Activated naive CD4-positive, alpha-beta T cell treated with anti-CD3 and anti-CD28 coated beads, Interleukin-2, amount 50 U/mL, for 16 hours (primary cell): Measurements from ENCODE around the gene CD160.
"Not testable (repeated sequence)": the region's sequence is repeated elsewhere in the genome, so short reads cannot be mapped to it uniquely, and the experiment has no call there.

ENCODE experiments used
- DNase-seq: peaks from one replicate; pipeline ENCODE4 v3.0.0-alpha.2; 2020

CD160 gene

DNA sequence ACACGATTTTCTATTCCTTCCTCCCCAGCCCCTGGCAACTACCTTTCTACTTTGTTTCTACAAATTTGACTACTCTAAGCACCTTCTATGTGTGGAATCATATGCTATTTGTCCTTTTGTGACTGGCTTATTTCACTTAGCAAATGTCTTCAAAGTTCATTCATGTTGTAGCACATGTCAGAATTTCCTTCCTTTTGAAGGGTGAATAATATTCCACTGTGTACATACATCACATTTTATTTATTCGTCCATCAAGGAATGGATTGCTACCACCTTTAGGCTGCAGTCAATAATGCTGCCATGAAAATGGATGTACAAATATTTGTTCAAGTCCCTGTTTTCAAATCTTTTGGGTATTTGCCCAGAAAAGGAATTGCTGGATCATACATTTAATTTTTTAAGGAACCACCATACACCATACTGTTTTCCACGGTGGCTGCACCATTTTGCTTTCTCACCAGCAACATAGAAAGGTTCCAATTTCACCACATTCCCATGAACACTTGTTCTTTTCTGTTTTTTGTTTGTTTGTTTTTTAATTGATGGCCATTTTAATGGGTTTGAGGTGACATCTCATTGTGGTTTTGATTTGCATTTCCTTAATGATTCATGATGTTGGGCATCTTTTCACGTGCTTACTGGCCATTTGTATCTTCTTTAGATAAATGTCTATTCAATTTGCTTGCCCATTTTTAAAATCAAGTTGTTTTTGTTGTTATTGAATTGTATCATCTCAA is 8.8 kb upstream of the CD160 start:
- no peak for DNase-seq

DNA sequence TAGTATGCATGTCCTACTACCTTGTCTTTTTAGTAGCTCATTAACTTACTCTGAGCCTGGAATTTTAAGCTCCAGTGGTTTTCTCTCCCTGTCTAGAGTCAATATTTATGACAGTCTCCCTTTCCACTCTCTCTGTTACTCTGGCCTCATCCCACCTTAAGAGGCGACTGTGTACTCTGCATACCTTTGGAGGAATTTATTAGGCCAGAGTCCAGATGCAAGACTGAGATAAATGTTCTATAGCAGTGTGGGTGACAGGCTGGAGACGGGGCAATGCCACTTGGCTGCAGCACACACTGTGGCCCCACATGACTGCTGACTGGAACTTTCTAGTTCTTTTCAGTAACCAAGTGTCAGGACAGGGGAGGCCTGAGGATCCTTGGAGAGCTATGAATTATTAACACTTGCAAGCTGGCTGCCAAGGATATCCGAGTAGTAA is 8.1 kb upstream of the CD160 start:
- no peak for DNase-seq

DNA sequence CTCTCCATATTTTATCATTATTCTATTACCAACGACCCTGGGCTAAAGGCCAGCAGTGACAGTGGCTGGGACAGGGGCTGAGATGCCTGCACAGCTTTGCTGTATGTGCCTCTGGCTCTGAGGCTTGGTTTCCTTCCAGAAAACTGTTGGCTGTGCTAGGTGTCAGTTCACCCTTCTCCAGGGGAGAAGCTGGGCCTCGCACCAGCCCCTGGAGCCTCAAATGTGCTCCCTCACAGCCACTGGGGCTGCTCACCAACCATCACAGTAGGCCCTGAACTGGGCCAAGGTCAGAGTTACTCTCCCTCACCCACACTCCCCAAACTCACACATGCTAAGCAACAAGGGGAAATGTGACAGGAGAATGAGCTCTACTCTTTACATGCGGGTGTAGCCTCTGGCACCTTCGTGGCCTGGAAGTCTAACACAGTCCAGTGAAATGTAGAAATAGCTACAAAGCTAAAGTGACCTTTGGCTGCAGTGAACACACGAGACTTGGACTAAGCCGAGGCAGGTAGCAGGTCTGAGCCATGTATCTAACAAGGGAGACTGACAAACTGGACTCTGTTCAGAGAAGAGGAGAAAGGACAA is 4.7 kb upstream of the CD160 start:
- DNase-seq, result no peak

DNA sequence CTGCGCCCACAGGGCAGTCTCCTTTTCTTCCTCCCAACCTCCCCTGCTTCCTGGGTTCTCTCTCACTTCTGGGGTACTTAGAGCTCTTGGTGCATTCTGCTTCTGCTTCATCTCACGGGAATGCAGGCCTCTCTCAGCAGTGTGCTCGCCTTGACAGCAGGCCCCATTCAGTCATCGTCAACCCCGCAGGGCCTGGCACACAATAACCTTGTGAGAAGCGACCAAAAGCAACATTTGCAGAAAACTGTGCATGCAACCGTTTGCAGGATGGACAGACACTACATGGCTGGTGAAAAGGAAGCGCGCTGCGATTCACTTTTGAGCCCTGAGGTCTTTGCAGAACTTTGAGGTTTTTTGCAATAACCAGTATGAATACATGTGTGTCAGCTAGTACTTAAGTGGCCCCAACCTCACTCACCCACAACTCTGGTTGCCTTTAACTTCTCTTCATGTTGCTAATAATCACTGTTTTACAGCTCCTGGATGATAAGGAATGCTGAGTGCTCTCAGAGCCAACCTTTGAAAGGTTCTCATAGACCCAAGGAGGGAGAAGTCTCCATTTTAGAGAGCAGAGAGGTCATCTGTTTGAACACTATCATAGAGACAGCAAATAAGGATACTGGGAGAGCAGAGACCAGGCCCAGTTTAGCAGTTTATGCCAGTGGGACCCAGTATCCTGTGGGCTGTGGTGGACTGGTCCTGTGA is 2.5 kb upstream of the CD160 start:
- no peak for DNase-seq

DNA sequence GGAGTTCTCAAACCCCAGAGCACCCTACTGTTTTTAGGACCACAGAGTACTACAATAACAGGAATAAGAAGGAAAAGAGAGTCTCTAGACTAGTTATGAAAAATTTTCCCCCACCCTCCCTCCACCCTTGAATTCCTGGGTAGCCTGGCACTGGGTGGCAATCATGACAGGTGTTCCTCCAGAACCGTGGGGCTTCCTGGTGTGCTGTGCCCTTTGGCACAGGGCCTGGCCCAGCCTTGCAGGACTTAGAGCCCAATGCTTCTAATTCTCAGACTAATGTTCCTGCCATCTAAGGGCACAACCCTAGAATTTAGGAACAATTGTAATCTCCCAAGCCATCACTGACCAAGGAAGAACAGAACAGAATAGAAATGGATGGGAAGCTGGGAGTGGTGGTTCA is 1.5 kb upstream of the CD160 start:
- DNase-seq, result no peak

DNA sequence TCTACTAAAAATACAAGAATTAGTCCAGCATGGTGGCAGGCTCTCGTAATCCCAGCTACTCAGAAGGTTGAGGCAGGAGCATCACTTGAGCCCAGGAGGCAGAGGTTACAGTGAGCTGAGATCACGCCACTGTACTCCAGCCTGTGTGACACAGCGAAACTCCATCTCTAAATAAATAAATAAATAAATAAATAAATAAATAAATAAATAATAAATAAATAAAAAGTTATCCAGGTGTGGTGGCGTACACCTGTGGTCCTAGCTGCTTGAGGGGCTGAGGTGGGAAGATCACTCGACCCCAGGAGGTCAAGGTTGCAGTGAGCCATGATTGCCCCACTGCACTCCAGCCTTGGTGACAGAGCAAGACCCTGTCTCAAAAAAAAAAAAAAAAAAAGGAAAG is 834 bp upstream of the CD160 start:
- not testable (repeated sequence) for DNase-seq

DNA sequence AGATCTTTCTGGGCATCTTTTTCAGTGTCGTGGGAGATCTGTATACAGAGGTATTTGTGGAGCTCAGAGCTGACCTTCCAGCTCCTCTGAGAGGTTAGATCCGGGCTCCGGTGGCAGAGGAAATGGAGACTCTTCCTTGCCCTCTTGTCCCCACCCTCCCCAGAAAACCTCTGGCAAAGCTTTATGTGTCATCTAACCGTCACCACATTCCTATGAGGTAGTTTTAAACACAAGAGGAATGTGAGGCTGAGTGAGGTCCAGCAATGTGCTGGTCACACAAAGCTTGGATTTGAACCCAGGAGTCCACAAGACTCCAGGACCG is 1.2 kb downstream of the CD160 start:
- DNase-seq, result no peak

DNA sequence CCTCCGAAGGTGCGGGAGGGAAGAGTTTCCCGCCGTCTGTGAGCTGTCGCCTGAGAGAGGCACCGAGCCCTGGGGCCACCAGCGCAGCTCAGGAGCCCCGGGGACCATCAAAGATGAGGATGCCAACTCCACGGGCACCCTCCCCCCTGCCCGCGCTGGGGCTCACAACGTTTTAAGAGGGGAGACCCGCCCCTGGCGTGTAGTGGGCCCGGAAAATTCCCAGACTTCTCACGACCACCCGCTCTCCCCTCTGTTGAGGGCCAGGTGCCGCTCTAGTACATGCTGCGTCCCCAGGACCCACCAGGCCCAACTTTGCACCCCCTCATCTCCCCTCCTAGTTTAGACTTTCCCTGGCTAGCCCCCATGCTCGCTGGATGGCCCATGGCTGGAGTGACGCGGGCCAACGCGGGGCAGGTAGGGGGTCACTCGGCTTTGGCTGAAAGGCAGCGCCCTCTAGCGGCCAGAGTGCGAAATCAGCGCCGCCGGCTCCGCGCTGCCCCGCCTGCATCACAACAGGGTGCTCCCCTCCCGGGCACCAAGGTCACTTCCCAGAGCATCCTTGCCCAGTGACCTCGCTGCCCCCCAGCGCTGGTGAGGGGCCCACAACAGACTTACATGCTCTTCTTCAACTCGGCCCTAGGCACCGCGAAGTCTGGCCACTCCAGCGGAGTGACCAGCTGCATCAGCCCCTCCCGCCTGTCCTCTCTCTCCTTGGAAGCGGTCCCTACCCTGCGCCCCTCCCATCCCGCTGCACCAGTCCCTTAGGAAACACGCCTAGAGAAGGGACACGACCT is 1.8 kb downstream of the CD160 start:
- DNase-seq, result peak; percentile 67

DNA sequence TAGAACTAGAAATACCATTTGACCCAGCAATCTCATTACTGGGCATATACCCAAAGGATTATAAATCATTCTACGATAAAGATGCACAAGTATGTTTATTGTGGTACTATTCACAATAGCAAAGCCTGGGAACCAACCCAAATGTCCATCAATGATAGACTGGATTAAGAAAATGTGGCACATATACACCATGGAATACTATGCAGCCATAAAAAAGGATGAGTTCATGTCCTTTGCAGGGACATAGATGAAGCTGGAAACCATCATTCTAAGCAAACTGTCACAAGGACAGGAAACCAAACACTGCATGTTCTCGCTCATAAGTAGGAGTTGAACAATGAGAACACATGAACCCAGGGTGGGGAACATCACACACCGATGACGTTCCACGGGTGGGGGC is 6.9 kb downstream of the CD160 start:
- DNase-seq, result not testable (repeated sequence)

DNA sequence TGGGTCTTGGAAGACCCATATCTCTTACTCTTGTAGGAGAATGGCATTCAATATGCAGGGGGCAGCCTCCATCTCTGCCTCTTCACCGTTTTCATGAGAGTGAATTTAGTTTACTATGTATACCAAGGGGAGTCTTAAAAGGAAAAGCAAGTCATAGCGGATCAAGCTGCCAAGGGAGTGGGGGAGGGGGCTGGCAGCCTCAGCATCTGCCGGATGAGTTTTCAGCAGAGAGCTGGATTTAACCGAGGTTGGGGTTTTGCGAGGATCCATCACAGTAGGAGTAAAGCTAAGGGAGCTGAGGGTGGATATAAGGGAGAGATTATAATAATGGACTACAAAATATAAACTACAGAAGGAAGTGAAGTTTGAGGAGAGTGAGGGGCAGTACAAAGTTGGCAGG is 9.9 kb downstream of the CD160 start:
- no peak for DNase-seq

DNA sequence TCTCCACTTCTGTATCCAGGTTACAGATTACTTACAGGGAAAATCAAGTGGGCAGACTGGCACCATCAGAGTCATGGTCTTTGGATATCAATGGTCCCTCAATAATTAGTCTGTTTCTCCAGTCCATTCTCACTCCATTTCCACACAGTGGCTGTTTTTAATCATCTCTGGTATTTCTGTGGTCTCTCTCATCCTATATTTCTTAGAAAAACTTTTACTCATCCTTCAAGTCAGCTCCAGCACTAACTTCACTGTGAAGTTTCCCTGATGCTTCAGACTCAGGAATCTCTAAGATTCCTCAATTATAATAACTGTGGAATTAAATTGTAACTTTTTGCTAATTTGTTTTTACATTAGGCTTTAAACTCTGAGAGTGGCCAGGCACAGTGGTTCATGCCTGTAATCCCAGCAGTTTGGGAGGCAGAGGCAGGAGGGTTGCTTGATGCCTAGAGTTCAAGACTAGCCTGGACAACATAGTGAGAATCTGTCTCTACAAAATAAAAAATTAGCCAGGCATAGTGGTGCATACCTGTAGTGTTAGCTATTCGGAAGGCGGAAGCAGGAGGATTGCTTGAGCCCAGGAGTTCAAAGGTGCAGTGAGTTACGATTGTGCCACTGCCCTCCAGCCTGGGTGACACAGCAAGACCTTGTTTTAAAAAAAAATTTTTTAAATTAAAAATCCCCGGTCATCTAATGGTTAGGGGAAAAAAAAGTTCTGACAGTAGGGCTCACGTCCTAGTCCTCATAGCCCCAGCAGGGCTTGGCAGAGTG is 10.6 kb downstream of the CD160 start:
- no peak for DNase-seq

DNA sequence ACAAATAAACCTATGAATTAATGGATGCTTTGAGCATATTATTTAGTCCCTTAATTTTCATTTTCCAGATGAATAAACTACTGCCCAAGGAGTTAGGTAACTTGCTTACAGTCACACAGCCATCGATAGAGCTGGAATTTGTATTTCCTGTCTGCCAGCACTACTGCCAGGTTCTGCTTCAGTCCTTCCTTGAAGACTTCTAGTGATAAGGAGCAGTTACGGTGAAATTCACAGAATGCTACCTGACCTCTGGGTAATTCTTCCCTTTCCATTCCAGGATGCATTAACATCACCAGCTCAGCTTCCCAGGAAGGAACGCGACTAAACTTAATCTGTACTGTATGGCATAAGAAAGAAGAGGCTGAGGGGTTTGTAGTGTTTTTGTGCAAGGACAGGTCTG is 11.2 kb downstream of the CD160 start:
- no peak for DNase-seq

DNA sequence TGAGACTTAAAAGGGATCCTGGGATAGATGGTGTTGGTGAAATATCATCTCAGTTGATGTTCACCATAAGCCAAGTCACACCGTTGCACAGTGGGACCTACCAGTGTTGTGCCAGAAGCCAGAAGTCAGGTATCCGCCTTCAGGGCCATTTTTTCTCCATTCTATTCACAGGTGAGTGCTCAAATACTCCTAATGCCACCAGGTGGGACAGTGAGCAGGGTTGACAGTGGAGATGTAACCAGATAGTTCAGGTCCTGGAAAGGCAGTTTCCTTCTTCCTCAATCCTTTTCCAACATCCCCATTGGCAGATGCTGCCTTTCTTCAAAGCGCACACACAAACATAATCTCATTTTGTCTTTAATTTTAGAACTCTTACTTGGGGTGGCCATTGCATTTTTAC is 11.6 kb downstream of the CD160 start:
- DNase-seq, result no peak

DNA sequence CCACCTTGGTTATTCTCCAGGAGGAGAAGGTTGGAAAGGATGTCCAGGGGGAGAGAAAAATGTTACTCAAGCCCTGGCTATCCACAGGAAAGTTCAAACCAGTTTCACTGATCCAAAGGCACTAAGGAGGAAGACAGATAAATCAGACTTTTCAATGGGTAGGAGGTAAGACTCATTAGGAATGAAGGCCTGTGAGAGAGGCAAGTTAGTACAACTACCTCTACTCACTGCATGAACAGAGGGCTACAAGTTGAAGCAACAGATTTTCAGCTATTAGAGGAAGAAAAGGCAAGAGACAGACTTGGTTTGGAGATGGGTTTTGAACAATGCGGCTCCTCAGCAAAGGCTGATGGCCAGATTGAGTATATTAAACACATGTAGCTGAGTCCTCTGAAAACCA is 16.9 kb downstream of the CD160 start:
- DNase-seq, result no peak

DNA sequence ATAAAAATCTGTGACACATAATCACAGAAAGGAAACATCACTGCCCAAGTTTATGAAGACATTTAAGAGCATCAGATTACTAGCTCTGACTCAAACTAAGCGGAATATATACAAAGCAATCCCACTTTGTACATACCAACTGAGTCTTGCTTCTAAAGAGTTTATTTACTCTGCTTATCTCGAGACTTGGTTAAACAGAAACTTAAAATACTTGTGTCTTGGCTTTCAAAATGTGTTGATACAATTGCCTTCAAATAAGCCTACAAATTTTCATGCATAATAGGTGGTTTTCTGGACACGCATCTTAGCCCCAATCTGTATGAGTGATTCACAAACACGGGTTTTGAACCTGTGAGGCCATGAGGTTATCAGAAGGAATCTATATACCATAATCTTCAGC is 21.0 kb downstream of the CD160 start:
- DNase-seq, result no peak

DNA sequence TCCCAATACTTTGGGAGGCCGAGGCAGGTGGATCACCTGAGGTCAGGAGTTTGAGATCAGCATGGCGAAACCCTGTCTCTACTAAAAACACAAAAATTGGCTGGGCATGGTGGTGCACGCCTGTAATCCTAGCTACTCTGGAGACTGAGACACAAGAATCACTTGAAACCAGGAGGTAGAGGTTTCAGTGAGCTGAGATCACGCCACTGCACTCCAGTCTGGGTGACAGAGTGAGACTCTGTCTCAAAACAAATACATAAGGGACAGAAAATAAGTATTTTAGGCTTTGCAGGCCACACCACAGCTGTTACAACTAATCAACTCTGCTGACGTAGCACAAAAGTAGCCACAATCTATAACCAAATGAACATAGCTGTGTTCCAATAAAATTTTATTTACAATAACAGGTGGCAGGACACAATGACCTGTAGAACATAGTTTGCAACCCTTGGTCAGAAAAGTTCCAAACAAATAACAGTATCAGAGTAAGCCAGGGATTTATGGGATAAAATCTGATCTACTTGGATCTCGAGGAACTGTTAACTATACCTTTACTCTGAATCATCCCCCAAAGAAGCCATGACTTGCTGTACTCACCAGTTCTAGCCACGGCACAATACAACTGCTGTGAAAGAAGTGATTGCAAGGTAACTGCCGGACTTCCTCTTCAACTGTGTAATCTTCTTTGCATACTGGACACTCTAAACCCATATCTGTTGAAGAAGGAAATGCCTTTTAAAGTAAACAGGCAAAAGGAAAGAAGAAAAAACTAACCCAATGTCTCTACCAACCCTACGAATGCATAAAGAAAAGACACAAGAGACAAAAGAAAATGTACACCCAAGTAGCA is 28.3 kb downstream of the CD160 start:
- no peak for DNase-seq

DNA sequence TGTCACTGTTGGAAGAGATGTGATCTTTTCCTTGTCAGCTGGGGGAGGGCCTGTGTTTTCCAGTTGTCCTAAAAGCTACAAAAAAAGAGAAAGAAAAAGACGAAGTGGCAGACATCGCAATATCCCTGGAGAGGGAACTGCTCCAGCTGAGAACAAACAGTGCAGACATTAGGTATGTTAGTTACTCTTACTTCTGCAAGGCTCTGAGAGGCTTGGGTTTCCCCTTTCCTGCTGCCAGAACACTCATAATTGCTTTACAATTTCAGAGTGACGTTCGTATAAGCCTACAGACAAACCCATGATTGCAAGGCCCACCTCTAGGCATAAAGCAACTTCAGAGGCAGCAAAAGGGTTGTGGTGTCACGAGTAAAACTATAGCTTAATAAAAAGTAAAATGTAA is 31.1 kb downstream of the CD160 start:
- DNase-seq, result no peak

DNA sequence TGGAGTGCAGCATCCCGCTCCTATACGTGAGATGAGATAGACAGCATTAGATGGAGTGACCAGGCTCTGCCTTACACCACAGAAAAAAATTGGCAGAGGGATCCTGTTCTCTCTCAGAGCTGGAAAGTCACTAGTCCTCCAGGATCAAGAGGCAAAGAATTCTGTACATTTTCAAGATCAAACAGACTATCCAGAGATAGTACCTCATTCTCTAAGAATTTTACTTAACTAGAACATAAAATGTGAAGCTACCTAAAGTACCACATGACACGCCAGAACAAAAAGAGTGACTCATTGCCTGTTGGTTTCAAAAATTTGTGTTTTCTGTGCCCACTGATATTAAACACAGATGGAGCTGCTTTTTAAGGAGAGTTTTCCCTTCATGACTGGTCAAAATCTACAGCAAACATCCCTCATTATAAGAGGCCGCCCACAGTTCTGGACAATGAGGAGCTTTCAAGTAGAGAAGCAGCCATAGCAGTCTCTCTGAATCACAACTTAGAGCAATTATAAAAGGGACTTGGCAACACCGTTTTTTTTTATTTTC is 32.3 kb downstream of the CD160 start:
- DNase-seq, result no peak

DNA sequence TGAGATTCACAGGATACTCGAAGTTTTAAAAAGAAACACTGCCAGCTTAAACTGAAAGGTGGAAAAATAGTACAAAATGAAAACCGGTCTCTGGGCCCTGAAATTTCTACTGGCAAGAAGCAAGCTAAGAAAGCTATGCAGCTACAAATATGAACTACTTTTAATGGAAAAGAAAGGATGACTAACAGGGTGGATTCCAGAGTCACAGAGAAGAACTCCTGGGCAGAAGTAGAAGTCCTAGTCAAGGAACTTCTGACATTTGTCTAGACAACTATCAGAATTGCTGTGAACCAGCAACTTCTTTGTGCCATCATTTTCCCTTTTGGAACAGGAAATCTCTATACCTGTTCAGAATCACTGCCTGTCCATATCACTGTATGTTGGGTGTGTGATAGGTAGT is 38.1 kb downstream of the CD160 start:
- no peak for DNase-seq

DNA sequence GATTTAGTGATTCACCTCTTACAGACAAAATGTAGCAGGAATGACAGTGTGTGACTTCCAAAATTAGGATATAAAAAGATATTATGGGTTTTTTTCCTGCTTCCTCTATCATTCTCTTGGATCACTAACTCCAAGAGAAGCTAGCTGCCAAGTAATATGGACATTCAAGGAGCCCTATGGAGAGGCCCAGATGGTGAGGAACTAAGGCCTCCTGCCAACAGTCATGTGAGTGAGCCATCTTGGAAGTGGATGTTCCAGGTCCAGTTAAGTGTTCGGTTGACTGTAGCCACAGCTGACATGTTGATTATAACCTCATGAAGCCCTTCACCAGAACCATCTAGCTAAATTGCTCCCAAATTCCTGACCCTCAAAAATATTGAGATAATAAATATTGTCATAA is 38.8 kb downstream of the CD160 start:
- DNase-seq, result no peak

DNA sequence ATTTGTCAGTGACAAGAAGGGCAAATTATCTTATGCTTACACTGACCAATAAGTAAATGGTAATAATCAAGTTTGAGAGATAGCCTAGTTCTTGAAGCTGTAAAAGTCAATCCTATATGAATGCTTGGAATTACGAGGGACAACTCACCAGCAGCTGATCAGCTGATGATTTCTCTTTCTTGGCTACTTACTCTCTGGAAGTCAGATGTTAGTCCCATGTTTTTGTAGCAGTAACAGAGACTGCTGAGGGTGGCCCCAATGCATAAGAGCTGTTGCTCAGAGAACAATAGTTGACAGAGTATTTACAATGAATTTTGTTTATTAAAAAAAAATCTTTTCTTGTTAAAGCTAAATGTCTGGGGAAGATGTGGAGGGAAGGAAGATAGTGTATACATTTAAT is 39.3 kb downstream of the CD160 start:
- DNase-seq, result no peak

DNA sequence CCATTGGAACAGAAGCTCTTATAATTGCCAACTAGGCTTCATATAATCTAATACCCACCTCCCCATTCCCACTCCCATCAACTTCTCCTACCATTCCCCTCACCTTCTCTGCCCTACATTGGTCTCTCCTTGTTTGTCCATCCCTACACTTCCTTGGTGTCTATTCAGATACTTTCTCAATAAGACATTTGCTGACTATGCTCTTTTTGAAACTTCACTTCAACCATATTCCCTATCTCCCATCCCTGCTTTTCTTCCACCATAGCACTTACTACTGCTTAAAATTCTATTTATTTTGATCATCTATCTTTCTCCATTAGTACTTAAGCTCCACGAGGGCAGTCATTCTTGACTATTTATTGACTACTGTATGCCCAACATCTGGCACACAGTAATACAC is 40.4 kb downstream of the CD160 start:
- DNase-seq, result no peak
